Measurements from ENCODE around the gene KCNJ8.

- TF ChIP-seq POLR2A (IDR thresholded peaks at IDR 0.05) (no peak), CTCF (IDR thresholded peaks at IDR 0.05) (no peak), POLR2AphosphoS5 (IDR thresholded peaks at IDR 0.05) (no peak), EP300 (IDR thresholded peaks at IDR 0.05) (no peak)
Observed at GRCh38 chr12:21788089-21788983, 13.8 kb upstream of the KCNJ8 start.
